Left ventricle myocardium inferior (tissue), 1 donor: Measurements from ENCODE around the gene CHCHD10. TPM values are rescaled to one million over a fixed set of nuclear protein-coding genes. Genes with fewer than 3 reads are reported as not detected.

Source experiments
- DNase-seq: peaks from one replicate; pipeline ENCODE4 v3.0.0-alpha.2; 2020
- H3K27ac ChIP-seq: fragments of 200-600 bp; replicated peaks from 2 replicates; pipeline ENCODE4 v1.8.0; 2021
- H3K27me3 ChIP-seq: fragments of 200-600 bp; 2 replicates; pipeline ENCODE4 v1.8.0; 2021; ENCODE audit warnings: low read depth
- H3K36me3 ChIP-seq: fragments of 200-600 bp; 2 replicates; pipeline ENCODE4 v1.8.0; 2021
- H3K4me1 ChIP-seq: fragments of 200-600 bp; 2 replicates; pipeline ENCODE4 v1.8.0; 2021
- H3K4me3 ChIP-seq: fragments of 200-600 bp; 2 replicates; pipeline ENCODE4 v1.8.0; 2021; ENCODE audit warnings: mild to moderate bottlenecking, moderate library complexity
- H3K9me3 ChIP-seq: fragments of 200-600 bp; replicated peaks from 2 replicates; pipeline ENCODE4 v1.8.0; 2021
- intact Hi-C: fragments of 100-400 bp; cut with micrococcal nuclease; formaldehyde crosslinking; loops from one replicate; pipeline ENCODE4 v1.11.0; 2022
- total RNA-seq: library from RNA; stranded (reverse); fragmentation: NEBNext Ultra II Directional; extraction: Animal tissue kit (Norgen Biotek cat#: 25700); gene quantifications from one replicate; pipeline ENCODE4 v1.2.1, GENCODE V29; 2021
- TF ChIP-seq, protein P1 (sequence below): fragments of 200-600 bp; IDR thresholded peaks from 2 replicates; pipeline ENCODE4 v1.8.0; 2021; ENCODE audit warnings: antibody characterized with exemption, mild to moderate bottlenecking, borderline replicate concordance
- donor health status: DM: no; HTN: yes; CAD: no; lungs with severe emphysema.

CHCHD10 gene
- total RNA-seq, 1 donor from 2014 or later = 1,446 TPM

DNA sequence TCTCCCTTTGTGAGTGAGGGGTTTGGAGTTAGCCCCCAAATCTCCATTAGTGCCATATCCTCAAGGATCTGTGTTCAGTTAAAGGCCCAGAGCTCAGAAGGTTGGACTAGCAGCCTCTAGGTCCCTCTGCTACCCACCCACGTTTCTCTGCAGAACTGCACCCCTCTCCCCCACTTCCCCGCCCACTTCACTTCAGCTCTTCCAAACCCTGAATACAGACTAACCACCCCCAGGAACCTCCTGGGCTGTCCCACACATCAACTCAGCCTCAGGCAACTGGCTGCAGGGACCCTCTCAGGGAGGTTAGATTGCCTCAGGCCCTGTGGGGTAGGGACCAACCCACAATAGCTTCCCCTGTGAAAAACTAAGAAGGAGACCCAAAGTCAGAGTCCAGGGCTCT is 14.4 kb downstream of the CHCHD10 start:
- intact Hi-C loops = no loop called here
- no peaks in the 10 kb centered on the region for H3K9me3 ChIP-seq
- H3K36me3 ChIP-seq = no peaks in the 10 kb centered on the region
- H3K27ac ChIP-seq = no peak overlapping the region
- peaks cover 21% of the 10 kb centered on the region for H3K4me1 ChIP-seq
- DNase-seq = no peak
- H3K27me3 ChIP-seq = no peaks in the 10 kb centered on the region
- H3K4me3 ChIP-seq = no peak overlapping the region
- TF ChIP-seq, protein P1, sequence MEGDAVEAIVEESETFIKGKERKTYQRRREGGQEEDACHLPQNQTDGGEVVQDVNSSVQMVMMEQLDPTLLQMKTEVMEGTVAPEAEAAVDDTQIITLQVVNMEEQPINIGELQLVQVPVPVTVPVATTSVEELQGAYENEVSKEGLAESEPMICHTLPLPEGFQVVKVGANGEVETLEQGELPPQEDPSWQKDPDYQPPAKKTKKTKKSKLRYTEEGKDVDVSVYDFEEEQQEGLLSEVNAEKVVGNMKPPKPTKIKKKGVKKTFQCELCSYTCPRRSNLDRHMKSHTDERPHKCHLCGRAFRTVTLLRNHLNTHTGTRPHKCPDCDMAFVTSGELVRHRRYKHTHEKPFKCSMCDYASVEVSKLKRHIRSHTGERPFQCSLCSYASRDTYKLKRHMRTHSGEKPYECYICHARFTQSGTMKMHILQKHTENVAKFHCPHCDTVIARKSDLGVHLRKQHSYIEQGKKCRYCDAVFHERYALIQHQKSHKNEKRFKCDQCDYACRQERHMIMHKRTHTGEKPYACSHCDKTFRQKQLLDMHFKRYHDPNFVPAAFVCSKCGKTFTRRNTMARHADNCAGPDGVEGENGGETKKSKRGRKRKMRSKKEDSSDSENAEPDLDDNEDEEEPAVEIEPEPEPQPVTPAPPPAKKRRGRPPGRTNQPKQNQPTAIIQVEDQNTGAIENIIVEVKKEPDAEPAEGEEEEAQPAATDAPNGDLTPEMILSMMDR = no peak

GRCh38 chr22:23752750-23753149 is 15.0 kb downstream of the CHCHD10 start:
- Histone ChIP-seq H3K9me3 (no peaks in the 10 kb centered on the region), H3K36me3 (no peaks in the 10 kb centered on the region), H3K27ac (no peak overlapping the region), H3K4me1 (peaks cover 21% of the 10 kb centered on the region), H3K4me3 (no peak overlapping the region), H3K27me3 (no peaks in the 10 kb centered on the region)
- no peak for DNase-seq
- TF ChIP-seq, protein P1 = no peak
- intact Hi-C loops = no loop called here

DNA sequence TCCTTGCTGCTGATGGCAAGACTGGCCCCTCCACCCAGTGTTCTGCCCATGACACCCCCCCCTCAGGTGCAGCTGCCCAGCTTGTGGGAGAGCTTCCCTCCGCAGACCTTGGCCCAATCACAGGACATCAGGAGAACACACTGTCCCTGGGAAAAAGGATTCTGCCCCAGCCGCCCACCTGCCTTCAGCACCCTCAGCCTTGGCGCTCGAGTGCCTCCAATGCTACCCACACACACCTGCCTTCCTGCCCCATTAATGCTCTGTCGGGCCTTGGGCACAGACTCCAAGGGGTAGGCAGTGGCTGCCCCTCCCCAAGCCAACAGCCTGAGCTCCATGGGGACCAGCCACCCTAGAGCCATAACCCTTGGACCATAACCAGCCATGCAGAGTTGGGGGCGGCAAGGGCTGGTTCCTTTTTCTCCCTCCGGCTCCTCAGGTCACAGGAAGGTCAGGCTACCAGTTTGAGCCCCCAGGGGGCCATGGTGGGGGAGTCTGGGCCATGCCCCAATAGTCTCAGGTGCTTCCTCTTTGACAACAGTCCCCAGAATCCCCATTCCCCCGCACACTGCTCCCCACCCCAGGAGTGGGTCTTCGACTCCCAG is 15.6 kb downstream of the CHCHD10 start:
- TF ChIP-seq, protein P1 = no peak
- H3K4me3 ChIP-seq = peak overlapping the region; percentile 83
- no peak for DNase-seq
- intact Hi-C loops = no loop called here
- no peaks in the 10 kb centered on the region for H3K9me3 ChIP-seq
- peaks cover 21% of the 10 kb centered on the region for H3K4me1 ChIP-seq
- H3K27ac ChIP-seq = no peak overlapping the region
- H3K27me3 ChIP-seq = no peaks in the 10 kb centered on the region
- H3K36me3 ChIP-seq = no peaks in the 10 kb centered on the region

DNA sequence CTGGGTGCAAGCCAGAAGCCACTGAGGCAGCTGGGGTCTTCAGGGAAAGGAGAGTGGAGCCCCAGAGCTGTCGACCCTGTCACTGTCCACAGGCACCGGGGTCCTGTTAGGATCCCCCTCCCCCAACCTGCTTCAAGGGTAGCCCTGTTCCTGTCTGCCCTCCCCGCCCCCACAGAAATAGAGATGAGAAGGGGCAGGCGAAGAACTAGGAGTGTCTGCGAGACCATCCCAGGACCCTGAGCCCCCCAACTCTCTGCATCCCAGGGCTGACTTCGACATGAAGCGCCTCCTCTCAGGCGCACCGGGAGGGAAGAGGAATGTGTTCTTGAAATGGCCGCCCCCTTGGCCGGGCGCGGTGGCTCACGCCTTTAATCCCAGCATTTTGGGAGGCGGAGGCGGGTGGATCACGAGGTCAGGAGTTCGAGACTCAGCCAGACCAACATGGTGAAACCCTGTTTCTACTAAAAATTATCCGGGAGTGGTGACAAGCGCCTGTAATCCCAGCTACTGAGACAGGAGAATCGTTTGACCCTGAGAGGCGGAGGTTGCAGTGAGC is 16.3 kb downstream of the CHCHD10 start:
- Histone ChIP-seq H3K36me3 (no peaks in the 10 kb centered on the region), H3K27me3 (no peaks in the 10 kb centered on the region), H3K4me1 (peaks cover 21% of the 10 kb centered on the region), H3K4me3 (peak overlapping the region; percentile 83), H3K27ac (peak overlapping the region; percentile 91), H3K9me3 (no peaks in the 10 kb centered on the region)
- intact Hi-C loops = no loop called here
- no peak for DNase-seq
- TF ChIP-seq, protein P1 = no peak

DNA sequence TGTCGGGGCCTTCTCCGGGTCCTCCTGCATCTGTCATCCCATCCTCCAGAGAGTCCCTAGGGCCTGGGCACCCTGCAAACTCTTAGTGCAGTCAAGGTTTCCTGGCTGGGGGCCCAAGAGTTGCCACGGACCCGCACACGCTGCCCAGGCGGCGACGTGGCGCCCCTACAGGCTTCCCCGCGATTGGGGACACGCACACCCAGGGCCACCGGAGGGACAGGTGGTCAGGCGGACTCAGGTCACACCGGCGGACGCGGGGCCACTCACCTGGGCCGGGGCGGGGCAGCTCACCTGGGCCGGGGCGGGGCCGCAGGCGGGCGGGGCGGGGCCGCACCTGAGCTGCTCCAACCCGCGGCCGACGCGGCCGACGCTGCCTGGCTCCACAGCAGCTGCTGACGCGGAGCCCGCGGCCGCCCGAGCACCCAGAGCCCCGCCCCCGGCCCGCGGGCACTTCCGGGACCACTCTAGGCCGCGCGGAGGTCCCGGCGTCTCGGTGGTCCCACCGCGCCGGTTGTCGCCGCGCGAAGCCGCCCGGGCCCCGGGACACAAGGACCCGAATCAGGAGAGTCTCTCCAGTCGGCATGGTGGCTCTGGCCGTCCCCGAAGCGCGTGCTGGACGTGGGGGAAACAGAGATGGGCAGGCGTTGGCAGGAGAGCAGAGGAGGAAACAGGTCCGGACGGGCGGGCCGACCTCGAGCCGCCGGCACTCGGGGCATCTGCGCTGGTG is 16.9 kb downstream of the CHCHD10 start, which contains the start of gene ZNF70:
ZNF70 (minus strand) TSS at position 399 of the 727 bp plus-strand sequence. CDS start 5,972 bp downstream, outside the sequence.
- Histone ChIP-seq H3K27ac (peak within 1 kb of the TSS; percentile 91), H3K4me3 (peak within 1 kb of the TSS; percentile 83), H3K36me3 (no peaks in the 10 kb centered on the region), H3K4me1 (peaks cover 21% of the 10 kb centered on the region), H3K9me3 (no peaks in the 10 kb centered on the region), H3K27me3 (no peaks in the 10 kb centered on the region)
- DNase-seq = peak; percentile 86
- TF ChIP-seq, protein P1 = peak; percentile 44
- intact Hi-C loops = no loop called here
